CD8-positive, alpha-beta memory T cell (primary cell): ENCODE results near the gene RNF13. TPM values are rescaled to one million over a fixed set of nuclear protein-coding genes. Genes with fewer than 3 reads are reported as not detected.

ENCODE experiments used
- CTCF ChIA-PET: fragments of 350-600 bp; sonication (Branson Sonifier 250); formaldehyde crosslinking; loops from one replicate; lab custom pipeline; 2021; ENCODE audit warnings: antibody characterized with exemption; lab: Charles Lee
- POLR2A ChIA-PET: fragments of 350-600 bp; sonication (Branson Sonifier 250); formaldehyde crosslinking; loops from one replicate; lab custom pipeline; 2021; ENCODE audit warnings: antibody characterized with exemption; lab: Charles Lee
- DNase-seq, 5 donors: peaks; one replicate each; pipeline versions ENCODE4 v3.0.0 to v3.0.0-alpha.2; 2020 to 2022; ENCODE audit warnings: mixed read lengths in 1 of 5
- H3K27ac ChIP-seq: one replicate; pipeline ENCODE4 v1.7.0; 2013; ENCODE audit warnings: low read depth, mild to moderate bottlenecking, low read length, moderate library complexity
- H3K27me3 ChIP-seq: 2 replicates; pipeline ENCODE4 v1.7.0; 2013; ENCODE audit warnings: low read length, mild to moderate bottlenecking; ENCODE audit not compliant: insufficient read depth, poor library complexity, severe bottlenecking
- H3K36me3 ChIP-seq: 2 replicates; pipeline ENCODE4 v1.7.0; 2013; ENCODE audit warnings: mild to moderate bottlenecking, low read length, moderate library complexity; ENCODE audit not compliant: insufficient read depth
- H3K4me1 ChIP-seq: 2 replicates; pipeline ENCODE4 v1.7.0; 2013; ENCODE audit warnings: mild to moderate bottlenecking, low read length, moderate library complexity; ENCODE audit not compliant: insufficient read depth
- H3K4me3 ChIP-seq: 2 replicates; pipeline ENCODE4 v1.7.0; 2013; ENCODE audit warnings: mild to moderate bottlenecking, low read length
- H3K9me3 ChIP-seq: 2 replicates; pipeline ENCODE4 v1.7.0; 2013; ENCODE audit warnings: mild to moderate bottlenecking, low read length
- H3K27ac Mint-ChIP-seq, 8 donors: one replicate each; pipeline ENCODE4 v1.8.0; 2020 to 2021; ENCODE audit warnings: mixed read lengths in 8 of 8, mild to moderate bottlenecking in 6 of 8, inconsistent platforms in 3 of 8, moderate library complexity in 3 of 8
- H3K27me3 Mint-ChIP-seq, 2 donors: one replicate each; pipeline ENCODE4 v1.8.0; 2020 to 2021; ENCODE audit warnings: mixed read lengths in 2 of 2, mild to moderate bottlenecking in 1 of 2, moderate library complexity in 1 of 2
- H3K36me3 Mint-ChIP-seq, 3 donors: one replicate each; pipeline ENCODE4 v1.8.0; 2020 to 2021; ENCODE audit warnings: mixed read lengths in 3 of 3, inconsistent platforms in 1 of 3, mild to moderate bottlenecking in 1 of 3
- H3K4me1 Mint-ChIP-seq, 3 donors: one replicate each; pipeline ENCODE4 v1.8.0; 2020 to 2021; ENCODE audit warnings: mixed read lengths in 3 of 3, inconsistent platforms in 1 of 3, mild to moderate bottlenecking in 1 of 3
- H3K4me3 Mint-ChIP-seq, 7 donors: one replicate each; pipeline ENCODE4 v1.8.0; 2020 to 2021; ENCODE audit warnings: mixed read lengths in 7 of 7, mild to moderate bottlenecking in 6 of 7, moderate library complexity in 4 of 7, inconsistent platforms in 2 of 7
- H3K9me3 Mint-ChIP-seq, 5 donors: one replicate each; pipeline ENCODE4 v1.8.0; 2020 to 2022; ENCODE audit warnings: mixed read lengths in 5 of 5, mild to moderate bottlenecking in 3 of 5, moderate library complexity in 2 of 5, inconsistent platforms in 1 of 5
- polyA plus RNA-seq: library from polyadenylated mRNA; unstranded; fragments of 300-500 nt; fragmentation: Illumina TruSeq; gene quantifications from one replicate; pipeline ENCODE4 v1.2.3, GENCODE V29; 2021
- total RNA-seq, 2 experiments: library from RNA; stranded (reverse); gene quantifications; one replicate each; pipeline ENCODE4 v1.2.3, GENCODE V29; 2021

Gene RNF13
- total and polyA plus RNA-seq, 3 experiments from 2014 or later, result 33.5 to 110 (median 33.6) TPM

DNA sequence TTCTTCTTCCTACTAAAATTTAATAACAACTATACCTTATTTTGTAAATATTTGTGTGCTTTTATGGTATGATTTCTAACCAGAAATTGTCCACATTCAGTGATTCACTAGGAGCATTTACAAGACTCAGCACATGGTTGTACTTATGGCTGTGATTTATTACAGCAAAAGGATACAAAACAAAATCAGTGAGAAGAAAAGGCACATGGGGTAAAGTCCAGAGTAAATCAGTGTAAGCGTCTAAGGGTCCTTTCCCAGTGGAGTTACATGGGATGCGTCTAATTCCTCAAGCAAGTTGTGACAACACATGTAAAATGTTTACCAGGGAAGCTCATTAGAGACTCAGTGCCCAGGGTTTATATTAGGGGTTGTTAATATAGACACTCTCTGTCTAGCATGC lies 31.1 kb downstream of the RNF13 start:
- H3K27ac Mint-ChIP-seq, result peak overlapping the region in 1 of 8 donors; percentile 72
- Histone ChIP-seq H3K36me3 (no peaks in the 10 kb centered on the region), H3K27me3 (no peaks in the 10 kb centered on the region), H3K9me3 (no peaks in the 10 kb centered on the region), H3K4me3 (no peak overlapping the region), H3K27ac (no peak overlapping the region), H3K4me1 (peaks cover 10% of the 10 kb centered on the region)
- peaks cover 56 to 76% (median 75%) of the 10 kb centered on the region in 3 donors for H3K4me1 Mint-ChIP-seq
- ChIA-PET CTCF (interaction anchor here (1.0 kb wide), 1 partner anchor 13 kb away, joined by 3 read pairs; no protein-coding TSS in a partner anchor), POLR2A (no interaction called here)
- DNase-seq, result no peak
- no peak overlapping the region for H3K4me3 Mint-ChIP-seq
- H3K27me3 Mint-ChIP-seq, result peaks cover 0 to 2% of the 10 kb centered on the region in 2 donors
- H3K9me3 Mint-ChIP-seq, result peaks cover 0 to 5% (median 3%) of the 10 kb centered on the region in 5 donors
- peaks cover 14 to 36% (median 15%) of the 10 kb centered on the region in 3 donors for H3K36me3 Mint-ChIP-seq

DNA sequence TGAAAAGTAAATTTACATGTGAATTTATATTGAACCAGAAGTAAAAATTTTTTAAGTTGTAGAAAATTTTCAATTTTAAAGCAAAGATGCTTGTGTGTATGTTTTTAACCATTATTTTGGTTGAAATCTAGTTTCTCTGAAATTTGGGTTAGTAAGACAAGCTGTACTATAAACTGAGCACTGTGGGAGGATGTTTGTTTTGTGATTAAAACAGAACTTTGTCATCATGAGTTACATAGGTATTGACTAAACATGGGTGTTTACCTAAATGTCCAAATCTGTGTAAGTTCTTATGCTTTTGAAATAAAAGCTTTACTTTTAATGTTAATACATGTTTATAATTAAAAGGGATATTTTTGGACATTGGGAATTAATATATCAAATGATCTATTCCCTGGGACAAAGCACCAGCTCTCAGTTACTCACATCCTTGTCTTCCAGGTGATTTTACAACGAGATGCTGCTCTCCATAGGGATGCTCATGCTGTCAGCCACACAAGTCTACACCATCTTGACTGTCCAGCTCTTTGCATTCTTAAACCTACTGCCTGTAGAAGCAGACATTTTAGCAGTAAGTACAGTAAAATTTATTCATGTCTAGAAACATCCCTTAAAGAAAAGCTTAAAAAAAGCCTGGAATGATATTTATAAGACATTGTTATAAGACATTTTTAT lies 32.7 kb downstream of the RNF13 start:
- ChIA-PET CTCF (no interaction called here), POLR2A (no interaction called here)
- Histone ChIP-seq H3K27ac (no peak overlapping the region), H3K4me1 (peaks cover 6% of the 10 kb centered on the region), H3K9me3 (no peaks in the 10 kb centered on the region), H3K27me3 (no peaks in the 10 kb centered on the region), H3K36me3 (no peaks in the 10 kb centered on the region), H3K4me3 (no peak overlapping the region)
- no peak for DNase-seq
- H3K4me3 Mint-ChIP-seq, result no peak overlapping the region
- H3K27ac Mint-ChIP-seq, result no peak overlapping the region
- no peaks in the 10 kb centered on the region for H3K9me3 Mint-ChIP-seq
- no peaks in the 10 kb centered on the region for H3K27me3 Mint-ChIP-seq
- H3K4me1 Mint-ChIP-seq, result peaks cover 49 to 74% (median 74%) of the 10 kb centered on the region in 3 donors
- H3K36me3 Mint-ChIP-seq, result peaks cover 15 to 46% (median 15%) of the 10 kb centered on the region in 3 donors

DNA sequence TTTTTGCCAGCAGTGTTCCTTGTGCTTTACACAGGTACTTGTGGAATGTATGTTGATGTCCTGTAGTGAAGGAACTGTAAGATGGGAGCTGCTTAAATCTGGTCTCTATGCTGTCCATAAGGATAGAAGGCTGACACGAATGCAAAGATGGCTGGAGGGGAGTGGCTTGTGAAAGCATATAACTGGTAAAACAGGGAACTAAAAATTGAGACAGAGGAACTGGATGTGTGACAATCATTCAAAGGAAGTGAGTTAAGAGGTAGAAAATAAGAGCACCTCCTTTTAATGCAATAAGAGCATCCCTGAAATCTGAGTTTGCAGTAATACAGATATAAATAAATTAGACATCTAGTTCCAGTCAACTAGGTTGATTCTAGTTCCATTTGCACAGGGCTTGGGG lies 35.2 kb downstream of the RNF13 start:
- no peaks in the 10 kb centered on the region for H3K4me1 ChIP-seq
- no peaks in the 10 kb centered on the region for H3K27me3 ChIP-seq
- no peak for DNase-seq
- peaks cover 15 to 65% (median 23%) of the 10 kb centered on the region in 3 donors for H3K36me3 Mint-ChIP-seq
- ChIA-PET CTCF (no interaction called here), POLR2A (no interaction called here)
- H3K27me3 Mint-ChIP-seq, result no peaks in the 10 kb centered on the region
- no peaks in the 10 kb centered on the region for H3K9me3 Mint-ChIP-seq
- no peak overlapping the region for H3K4me3 Mint-ChIP-seq
- no peak overlapping the region for H3K27ac ChIP-seq
- peak overlapping the region in 4 of 8 donors; percentile 3 to 63 (median 46) for H3K27ac Mint-ChIP-seq
- H3K36me3 ChIP-seq, result no peaks in the 10 kb centered on the region
- peaks cover 43 to 70% (median 60%) of the 10 kb centered on the region in 3 donors for H3K4me1 Mint-ChIP-seq
- no peak overlapping the region for H3K4me3 ChIP-seq
- H3K9me3 ChIP-seq, result no peaks in the 10 kb centered on the region

DNA sequence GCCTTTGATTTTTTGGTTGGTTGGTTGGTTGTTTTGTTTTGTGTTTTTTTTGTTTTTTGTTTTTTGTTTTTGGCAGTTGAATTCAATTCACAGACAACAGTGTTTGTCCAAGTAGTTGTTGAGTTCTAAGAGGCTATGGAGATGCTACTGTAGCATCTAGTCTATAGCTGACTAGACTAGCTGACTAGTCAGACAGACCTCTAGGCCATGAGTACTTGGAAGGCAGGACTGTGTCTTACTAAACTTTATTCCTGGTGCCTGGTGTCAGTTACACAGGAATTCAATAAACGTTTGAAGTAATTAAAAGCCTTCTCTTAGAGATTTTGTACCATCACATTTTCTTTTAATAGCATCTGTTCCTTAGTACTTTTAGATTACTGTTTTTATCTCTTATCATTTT lies 35.7 kb downstream of the RNF13 start:
- Histone ChIP-seq H3K27ac (no peak overlapping the region), H3K4me1 (no peaks in the 10 kb centered on the region), H3K9me3 (no peaks in the 10 kb centered on the region), H3K36me3 (no peaks in the 10 kb centered on the region), H3K27me3 (no peaks in the 10 kb centered on the region), H3K4me3 (no peak overlapping the region)
- no peak for DNase-seq
- CTCF ChIA-PET, result no interaction called here
- Mint-ChIP-seq H3K36me3 (peaks cover 15 to 67% (median 24%) of the 10 kb centered on the region in 3 donors), H3K27me3 (no peaks in the 10 kb centered on the region), H3K9me3 (no peaks in the 10 kb centered on the region), H3K27ac (no peak overlapping the region), H3K4me1 (peaks cover 41 to 65% (median 56%) of the 10 kb centered on the region in 3 donors), H3K4me3 (no peak overlapping the region)
- POLR2A ChIA-PET, result no interaction called here

DNA sequence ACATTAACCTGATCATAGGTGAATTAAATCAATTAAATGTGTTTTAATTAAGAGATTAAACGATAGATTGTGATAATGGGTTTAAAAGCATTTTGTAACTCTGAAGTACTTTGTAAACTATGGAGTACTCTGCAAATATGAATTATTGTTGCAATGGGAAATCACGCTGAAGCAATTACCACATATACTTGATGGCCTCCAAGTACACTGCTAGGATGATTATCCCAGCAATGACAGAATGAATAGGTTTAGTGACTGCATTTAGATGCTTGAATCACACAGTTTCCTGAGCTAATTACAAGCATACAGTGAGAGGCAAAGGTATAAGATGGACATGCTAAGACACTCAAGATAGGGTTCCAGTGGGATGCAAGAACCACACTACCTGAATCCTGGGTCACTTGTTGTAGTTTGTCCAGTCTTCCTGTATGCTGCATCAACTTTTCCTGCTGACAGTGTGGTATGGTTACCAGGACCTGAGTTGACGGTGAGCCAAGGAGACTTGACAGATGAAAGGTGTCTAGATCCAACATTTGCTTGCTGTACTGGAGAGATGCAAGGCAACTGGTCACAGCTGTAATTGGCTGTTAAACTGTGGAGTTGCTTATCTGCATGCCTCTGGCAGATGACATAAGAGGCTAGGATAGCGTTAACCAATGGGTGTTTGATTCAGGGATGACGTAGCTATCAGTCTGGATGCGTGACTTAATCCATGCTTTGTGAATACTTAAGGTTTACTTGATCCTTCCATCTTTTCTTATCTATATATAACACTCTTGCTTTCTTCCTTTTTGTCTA lies 38.0 kb downstream of the RNF13 start:
- CTCF ChIA-PET, result no interaction called here
- H3K27me3 Mint-ChIP-seq, result no peaks in the 10 kb centered on the region
- peaks cover 5% of the 10 kb centered on the region for H3K36me3 ChIP-seq
- H3K4me3 ChIP-seq, result no peak overlapping the region
- no peaks in the 10 kb centered on the region for H3K27me3 ChIP-seq
- H3K4me1 Mint-ChIP-seq, result peaks cover 31 to 45% (median 42%) of the 10 kb centered on the region in 3 donors
- H3K27ac Mint-ChIP-seq, result peak overlapping the region in 4 of 8 donors; percentile 6 to 34 (median 14)
- POLR2A ChIA-PET, result no interaction called here
- no peak overlapping the region for H3K4me3 Mint-ChIP-seq
- no peaks in the 10 kb centered on the region for H3K4me1 ChIP-seq
- peaks cover 29 to 78% (median 30%) of the 10 kb centered on the region in 3 donors for H3K36me3 Mint-ChIP-seq
- DNase-seq, result no peak
- no peak overlapping the region for H3K27ac ChIP-seq
- H3K9me3 ChIP-seq, result no peaks in the 10 kb centered on the region
- H3K9me3 Mint-ChIP-seq, result no peaks in the 10 kb centered on the region

DNA sequence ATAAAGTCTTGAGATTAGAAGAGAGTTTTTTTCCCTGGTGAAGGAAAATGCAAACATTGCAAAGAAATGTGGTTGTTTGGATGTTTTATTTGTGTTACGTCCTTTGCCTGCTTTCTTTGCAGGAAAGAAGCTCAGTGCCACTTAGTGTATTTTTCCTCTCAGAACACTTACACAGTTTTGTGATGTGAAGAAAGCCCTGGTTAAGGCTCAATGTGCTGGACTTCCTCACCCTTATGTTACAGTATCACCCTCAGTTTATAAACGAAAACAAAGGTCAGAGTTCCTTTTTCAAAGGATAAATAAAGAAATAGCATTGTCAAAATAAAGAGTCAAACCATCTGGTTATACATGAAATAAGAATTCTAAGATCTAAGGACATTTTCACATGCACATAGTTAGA lies 45.9 kb downstream of the RNF13 start:
- peaks cover 5% of the 10 kb centered on the region for H3K36me3 ChIP-seq
- H3K27ac Mint-ChIP-seq, result no peak overlapping the region
- peaks cover 19 to 62% (median 31%) of the 10 kb centered on the region in 3 donors for H3K36me3 Mint-ChIP-seq
- no peak overlapping the region for H3K4me3 Mint-ChIP-seq
- no peaks in the 10 kb centered on the region for H3K27me3 ChIP-seq
- CTCF ChIA-PET, result no interaction called here
- H3K4me1 ChIP-seq, result no peaks in the 10 kb centered on the region
- peaks cover 1 to 26% (median 22%) of the 10 kb centered on the region in 3 donors for H3K4me1 Mint-ChIP-seq
- no peak overlapping the region for H3K4me3 ChIP-seq
- H3K27me3 Mint-ChIP-seq, result no peaks in the 10 kb centered on the region
- POLR2A ChIA-PET, result no interaction called here
- no peaks in the 10 kb centered on the region for H3K9me3 ChIP-seq
- H3K9me3 Mint-ChIP-seq, result no peaks in the 10 kb centered on the region
- DNase-seq, result no peak
- H3K27ac ChIP-seq, result no peak overlapping the region

DNA sequence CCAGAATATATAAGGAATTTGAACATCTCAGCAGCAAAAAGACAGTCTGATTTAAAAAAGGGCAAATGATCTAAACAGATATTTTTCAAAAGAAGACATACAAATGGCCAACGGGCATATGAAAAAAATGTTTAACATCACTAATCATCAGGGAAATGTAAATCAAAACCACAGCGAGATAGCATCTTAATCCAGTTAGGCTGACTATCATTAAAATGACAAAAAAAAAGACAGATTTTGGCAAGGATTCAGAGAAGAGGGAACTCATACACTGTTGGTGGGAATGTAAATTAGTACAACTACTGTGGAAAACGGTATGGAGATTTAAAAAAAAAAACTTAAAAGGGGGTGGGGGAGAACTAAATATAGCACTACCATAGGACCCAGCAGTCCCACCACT lies 47.9 kb downstream of the RNF13 start:
- Histone ChIP-seq H3K27me3 (no peaks in the 10 kb centered on the region), H3K36me3 (no peaks in the 10 kb centered on the region), H3K9me3 (no peaks in the 10 kb centered on the region), H3K4me3 (no peak overlapping the region), H3K4me1 (no peaks in the 10 kb centered on the region), H3K27ac (no peak overlapping the region)
- ChIA-PET CTCF (interaction anchor here (0.7 kb wide), 1 partner anchor 745 kb away, joined by 3 read pairs; no protein-coding TSS in a partner anchor), POLR2A (no interaction called here)
- peaks cover 22 to 60% (median 28%) of the 10 kb centered on the region in 3 donors for H3K36me3 Mint-ChIP-seq
- DNase-seq, result no peak
- peak overlapping the region in 2 of 8 donors; percentile 13 to 91 for H3K27ac Mint-ChIP-seq
- peaks cover 0 to 4% (median 0%) of the 10 kb centered on the region in 5 donors for H3K9me3 Mint-ChIP-seq
- H3K4me1 Mint-ChIP-seq, result peaks cover 7 to 30% (median 27%) of the 10 kb centered on the region in 3 donors
- H3K4me3 Mint-ChIP-seq, result no peak overlapping the region
- no peaks in the 10 kb centered on the region for H3K27me3 Mint-ChIP-seq

DNA sequence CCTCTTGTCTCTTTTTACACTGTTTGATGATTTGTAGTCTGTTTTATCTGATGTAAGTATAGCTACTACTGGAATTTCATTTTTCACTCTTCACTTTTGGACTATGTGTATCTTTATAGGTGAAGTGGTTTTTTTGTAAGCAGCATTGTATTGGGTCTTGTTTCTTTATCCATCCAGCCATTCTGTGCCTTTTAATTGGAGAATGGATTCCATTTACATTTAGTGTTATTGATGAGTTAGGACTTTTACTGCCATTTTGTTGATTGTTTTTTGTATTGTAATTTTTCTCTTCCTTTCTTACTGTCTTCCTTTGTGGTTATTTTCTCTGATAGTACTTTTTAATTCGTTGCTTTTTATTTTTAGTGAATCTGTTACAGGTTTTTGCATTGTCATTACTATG lies 54.5 kb downstream of the RNF13 start:
- no peak for DNase-seq
- Histone ChIP-seq H3K36me3 (no peaks in the 10 kb centered on the region), H3K27ac (no peak overlapping the region), H3K4me3 (no peak overlapping the region), H3K9me3 (no peaks in the 10 kb centered on the region), H3K27me3 (no peaks in the 10 kb centered on the region), H3K4me1 (no peaks in the 10 kb centered on the region)
- POLR2A ChIA-PET, result no interaction called here
- peaks cover 20 to 40% (median 30%) of the 10 kb centered on the region in 3 donors for H3K4me1 Mint-ChIP-seq
- no peak overlapping the region for H3K4me3 Mint-ChIP-seq
- peaks cover 14 to 23% (median 18%) of the 10 kb centered on the region in 5 donors for H3K9me3 Mint-ChIP-seq
- H3K36me3 Mint-ChIP-seq, result peaks cover 30 to 58% (median 56%) of the 10 kb centered on the region in 3 donors
- no peaks in the 10 kb centered on the region for H3K27me3 Mint-ChIP-seq
- no peak overlapping the region for H3K27ac Mint-ChIP-seq
- CTCF ChIA-PET, result interaction anchor here (1.4 kb wide), 1 partner anchor 12 kb away, joined by 3 read pairs; no protein-coding TSS in a partner anchor
